Measurements from ENCODE around the gene SPATS2L.
A peak's percentile ranks its signal among the peaks of the same experiment; 100 is the strongest.

The SPATS2L gene

DNA sequence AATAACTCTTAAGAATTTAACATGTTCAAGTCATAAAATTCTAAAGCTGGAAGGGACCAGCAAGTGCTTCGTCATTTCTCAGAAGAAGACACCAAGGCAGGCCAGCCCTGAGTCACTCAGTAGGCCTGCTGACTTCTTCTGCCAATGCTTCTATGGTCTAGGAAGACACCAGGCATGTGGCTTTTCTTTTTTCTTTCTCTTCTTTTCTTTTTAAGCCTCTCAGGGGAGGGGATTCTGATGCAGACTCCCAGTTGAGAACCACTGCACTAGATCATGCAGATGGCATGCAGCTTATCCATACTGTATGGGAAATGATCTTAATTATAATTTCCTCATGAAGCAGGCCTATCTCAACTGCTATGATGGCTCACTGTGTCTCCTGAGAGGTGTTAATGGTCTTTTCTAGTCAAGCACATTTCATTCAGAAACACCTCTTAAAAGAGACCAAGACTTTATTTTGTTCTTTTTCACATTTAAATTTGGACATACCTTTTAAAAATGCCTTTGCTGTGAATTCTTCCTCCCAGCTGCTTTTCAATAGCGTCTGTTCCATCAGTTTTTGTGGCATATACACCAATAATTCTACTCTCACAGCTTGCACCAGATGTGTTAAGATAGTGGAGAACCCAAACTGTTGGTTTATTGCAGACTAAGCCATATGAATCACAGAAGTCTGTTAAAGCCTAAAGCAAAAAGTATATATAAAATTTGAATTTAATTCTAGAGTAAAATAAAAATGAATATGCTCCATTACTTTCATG is 192.1 kb downstream of the SPATS2L start:
- DNase-seq = no peak

GRCh38 chr2:200502196-200502595 is 195.7 kb downstream of the SPATS2L start:
- no peak for DNase-seq

GRCh38 chr2:200506679-200507078 is 200.2 kb downstream of the SPATS2L start:
- no peak for DNase-seq

DNA sequence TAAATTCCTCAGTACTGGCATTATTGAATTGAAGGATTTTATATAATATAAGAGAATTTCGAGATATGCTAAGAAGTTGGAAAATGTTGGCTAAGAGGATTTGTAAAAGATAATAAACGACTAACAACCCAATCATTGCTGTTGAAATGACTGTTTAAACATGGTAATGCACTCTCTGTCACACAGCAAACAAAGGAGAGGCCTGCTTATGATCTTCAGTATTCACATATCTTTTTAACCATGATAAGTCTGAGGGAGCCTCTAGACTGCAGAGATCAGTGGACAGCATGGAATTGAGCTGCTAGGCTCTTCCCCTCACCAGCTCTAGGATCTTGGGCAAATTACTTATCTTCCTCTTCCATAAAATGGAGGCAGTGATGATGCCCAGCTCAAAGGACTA is 200.7 kb downstream of the SPATS2L start:
- no peak for DNase-seq

- no peak for DNase-seq
These were observed 202.7 kb downstream of the SPATS2L start for GRCh38 chr2:200509235-200509611.

DNA sequence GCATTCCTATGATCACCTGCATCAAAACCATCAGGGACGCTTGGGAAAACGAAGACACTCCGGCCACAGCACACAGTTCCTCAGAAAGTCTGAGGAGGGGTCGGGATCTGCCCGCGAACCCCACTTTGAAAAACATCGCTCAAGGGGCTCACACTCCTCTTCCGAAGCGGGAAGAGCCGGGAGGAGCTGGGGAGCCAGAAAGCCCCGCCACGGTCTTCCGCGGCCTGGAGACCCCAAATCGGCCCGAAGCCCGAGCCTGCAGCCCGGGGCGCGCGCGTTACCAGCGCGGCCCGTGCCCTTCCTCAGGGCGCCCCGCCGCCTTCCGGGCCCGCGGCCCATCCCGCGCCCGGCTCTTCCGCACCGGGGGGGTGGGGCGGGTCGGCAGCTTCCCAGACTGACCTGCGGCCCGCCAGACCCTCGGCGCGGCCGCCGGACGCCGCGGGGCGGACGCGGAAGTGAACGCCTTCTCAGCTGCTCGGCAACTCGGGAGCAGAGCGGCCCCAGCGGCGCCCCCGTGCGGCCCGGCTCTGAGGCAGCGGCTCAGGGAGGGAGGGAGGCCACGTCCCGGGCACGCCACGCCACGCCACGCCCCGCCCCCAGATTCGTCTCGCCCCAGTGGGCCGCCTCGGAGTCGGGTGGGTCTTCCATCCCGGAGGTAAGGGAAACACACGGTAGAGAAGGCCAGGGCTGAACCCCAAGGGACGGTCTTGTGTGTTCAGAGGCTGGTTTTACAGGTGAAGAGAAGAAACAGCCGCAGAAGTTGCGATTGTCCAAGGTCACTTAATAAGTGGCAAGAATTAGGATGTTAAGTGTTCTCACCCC is 203.3 kb downstream of the SPATS2L start, which contains the start of gene KCTD18:
Gene KCTD18, minus strand, starts transcription at position 457 of the 822 bp plus-strand sequence. CDS start 3,052 bp downstream, outside the sequence.
- peak; percentile 86 for DNase-seq

GRCh38 chr2:200515155-200515554 is 208.7 kb downstream of the SPATS2L start:
- DNase-seq = no peak

GRCh38 chr2:200523158-200523557 is 216.7 kb downstream of the SPATS2L start:
- no peak for DNase-seq

GRCh38 chr2:200523604-200524003 is 217.1 kb downstream of the SPATS2L start:
- no peak for DNase-seq

GRCh38 chr2:200525066-200525465 is 218.6 kb downstream of the SPATS2L start:
- DNase-seq = no peak

GRCh38 chr2:200525551-200525881 is 219.0 kb downstream of the SPATS2L start:
- DNase-seq = no peak

GRCh38 chr2:200525882-200526651 is 219.6 kb downstream of the SPATS2L start, which contains the start of gene SGO2:
Gene SGO2 (plus strand): TSS chr2:200526207. CDS start chr2:200532976, 6,769 bp downstream.
- peak; percentile 87 for DNase-seq

DNA sequence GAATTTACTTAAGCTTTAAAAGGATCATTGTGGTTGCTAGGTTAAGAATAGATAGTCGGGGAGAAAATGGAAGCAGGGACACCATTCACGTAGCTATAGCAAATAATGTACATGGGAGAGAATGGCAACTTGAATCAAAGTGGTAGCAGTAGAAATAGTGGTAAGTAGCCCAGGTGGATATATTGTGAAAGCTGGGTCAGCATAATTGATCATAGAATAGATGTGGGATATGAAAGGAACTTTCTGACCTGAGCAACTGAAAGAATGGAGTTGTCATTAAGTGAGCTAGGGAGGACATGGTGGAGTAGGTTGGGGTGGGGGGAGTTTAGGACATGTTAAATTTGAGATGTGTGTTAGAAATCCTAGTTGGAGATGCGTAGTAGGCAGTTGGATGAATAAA is 221.7 kb downstream of the SPATS2L start:
- DNase-seq = no peak
